Calu3 (cell line): ENCODE data around the gene TNFRSF6B. TPM values are rescaled to one million over a fixed set of nuclear protein-coding genes. Genes with fewer than 3 reads are reported as not detected.

ENCODE experiments used
- BruUV-seq: library from RNA; stranded (reverse); fragments of 400-500 nt; replicated peaks from 2 replicates; lab custom pipeline; 2021; lab: Mats Ljungman, UMichigan
- CTCF ChIA-PET: fragments of 300-600 bp; sonication (Branson Sonifier 250); formaldehyde crosslinking; loops from one replicate; lab custom pipeline; 2022; ENCODE audit warnings: antibody characterized with exemption; lab: Charles Lee
- DNase-seq: peaks from one replicate; pipeline ENCODE4 v3.0.0; 2022
- H3K27ac Mint-ChIP-seq: one replicate; pipeline ENCODE4 v1.8.0; 2022; ENCODE audit warnings: mixed read lengths; ENCODE audit not compliant: unreplicated experiment
- H3K27me3 Mint-ChIP-seq: one replicate; pipeline ENCODE4 v1.8.0; 2022; ENCODE audit warnings: mixed read lengths; ENCODE audit not compliant: unreplicated experiment
- H3K36me3 Mint-ChIP-seq: one replicate; pipeline ENCODE4 v1.8.0; 2022; ENCODE audit warnings: mild to moderate bottlenecking, moderate library complexity, mixed read lengths; ENCODE audit not compliant: insufficient read depth, unreplicated experiment
- H3K4me1 Mint-ChIP-seq: one replicate; pipeline ENCODE4 v1.8.0; 2022; ENCODE audit warnings: mild to moderate bottlenecking, low read depth, mixed read lengths; ENCODE audit not compliant: unreplicated experiment
- H3K4me3 Mint-ChIP-seq: one replicate; pipeline ENCODE4 v1.8.0; 2022; ENCODE audit warnings: mild to moderate bottlenecking, low read depth, moderate library complexity, mixed read lengths; ENCODE audit not compliant: unreplicated experiment
- H3K9me3 Mint-ChIP-seq: one replicate; pipeline ENCODE4 v1.8.0; 2022; ENCODE audit warnings: low read depth, mixed read lengths; ENCODE audit not compliant: unreplicated experiment
- intact Hi-C: fragments of 100-400 bp; cut with micrococcal nuclease; formaldehyde crosslinking; loops from one replicate; pipeline ENCODE4 v1.10.0; 2022; ENCODE audit not compliant: unreplicated experiment
- total RNA-seq: library from RNA; stranded (reverse); gene quantifications from 2 replicates; pipeline ENCODE4 v1.2.3, GENCODE V29; 2022
- TF ChIP-seq, protein P1 (sequence below): fragments of 200-600 bp; IDR thresholded peaks from one replicate; pipeline ENCODE4 v1.8.0; 2022; ENCODE audit warnings: antibody characterized with exemption; ENCODE audit not compliant: unreplicated experiment

Gene TNFRSF6B
- total RNA-seq, 1 experiment from 2014 or later, result not detected

DNA sequence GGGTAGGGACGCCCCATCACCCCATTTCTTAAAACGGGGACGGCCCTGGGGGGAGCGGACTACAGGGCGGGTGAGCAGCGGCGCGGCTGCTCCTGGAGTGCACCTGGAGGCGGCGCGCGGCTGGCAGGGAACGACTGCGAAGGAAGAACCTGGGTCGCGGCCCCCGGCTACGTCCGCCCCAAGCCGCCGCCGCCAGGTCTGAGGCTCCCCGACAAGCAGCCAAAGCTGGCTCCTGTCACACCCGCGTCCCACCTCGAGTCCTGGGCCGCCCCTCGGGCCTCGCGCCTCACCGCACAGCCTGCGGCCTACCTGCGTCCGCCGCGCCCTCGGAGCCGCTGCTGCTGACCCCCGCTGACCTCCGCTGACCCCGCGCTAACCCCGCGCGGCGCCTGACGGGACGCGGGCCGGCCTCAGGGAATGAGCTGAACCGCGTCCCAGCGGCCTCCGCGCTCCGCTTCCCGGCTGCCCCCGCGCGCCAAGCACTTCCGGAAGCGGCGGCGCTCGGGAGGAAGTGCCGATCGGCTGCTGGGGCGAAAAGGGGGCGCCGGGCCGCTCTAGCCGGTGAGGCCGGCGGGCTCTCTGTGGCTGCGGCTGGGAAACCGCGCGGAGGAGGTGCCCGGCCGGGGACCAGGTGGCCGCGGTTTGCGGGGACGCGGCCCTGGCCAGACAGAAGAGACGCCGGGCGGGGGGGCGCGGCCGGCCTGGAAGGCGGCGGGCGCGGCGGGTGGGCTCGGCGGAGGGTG, 11.3 kb downstream of the TNFRSF6B start, which contains the start of the genes ARFRP1 and ZGPAT:
Gene ARFRP1, minus strand, starts transcription at position 419 of the 743 bp plus-strand sequence. CDS start 885 bp downstream, outside the sequence.
Gene ZGPAT, plus strand, starts transcription at position 482 of the 743 bp plus-strand sequence. CDS start 542 bp downstream, outside the sequence.
- peak; percentile 96 for DNase-seq
- BruUV-seq, result no TSS peak
- intact Hi-C loops, result no loop called here
- H3K4me3 Mint-ChIP-seq, result peak within 1 kb of the TSS; percentile 97
- CTCF ChIA-PET, result interaction anchor here (0.6 to 3.1 kb wide), 14 partner anchors 9 to 413 kb away, joined by 3 to 18 read pairs (median 6); partner anchors contain the start of genes PRPF6, PTK6 and RTEL1
- TF ChIP-seq, protein P1, sequence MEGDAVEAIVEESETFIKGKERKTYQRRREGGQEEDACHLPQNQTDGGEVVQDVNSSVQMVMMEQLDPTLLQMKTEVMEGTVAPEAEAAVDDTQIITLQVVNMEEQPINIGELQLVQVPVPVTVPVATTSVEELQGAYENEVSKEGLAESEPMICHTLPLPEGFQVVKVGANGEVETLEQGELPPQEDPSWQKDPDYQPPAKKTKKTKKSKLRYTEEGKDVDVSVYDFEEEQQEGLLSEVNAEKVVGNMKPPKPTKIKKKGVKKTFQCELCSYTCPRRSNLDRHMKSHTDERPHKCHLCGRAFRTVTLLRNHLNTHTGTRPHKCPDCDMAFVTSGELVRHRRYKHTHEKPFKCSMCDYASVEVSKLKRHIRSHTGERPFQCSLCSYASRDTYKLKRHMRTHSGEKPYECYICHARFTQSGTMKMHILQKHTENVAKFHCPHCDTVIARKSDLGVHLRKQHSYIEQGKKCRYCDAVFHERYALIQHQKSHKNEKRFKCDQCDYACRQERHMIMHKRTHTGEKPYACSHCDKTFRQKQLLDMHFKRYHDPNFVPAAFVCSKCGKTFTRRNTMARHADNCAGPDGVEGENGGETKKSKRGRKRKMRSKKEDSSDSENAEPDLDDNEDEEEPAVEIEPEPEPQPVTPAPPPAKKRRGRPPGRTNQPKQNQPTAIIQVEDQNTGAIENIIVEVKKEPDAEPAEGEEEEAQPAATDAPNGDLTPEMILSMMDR, result no peak
- H3K27ac Mint-ChIP-seq, result peak within 1 kb of the TSS; percentile 85
- H3K4me1 Mint-ChIP-seq, result peaks cover 42% of the 10 kb centered on the region
- peaks cover 92% of the 10 kb centered on the region for H3K36me3 Mint-ChIP-seq
- H3K9me3 Mint-ChIP-seq, result peaks cover 7% of the 10 kb centered on the region
- H3K27me3 Mint-ChIP-seq, result no peaks in the 10 kb centered on the region

DNA sequence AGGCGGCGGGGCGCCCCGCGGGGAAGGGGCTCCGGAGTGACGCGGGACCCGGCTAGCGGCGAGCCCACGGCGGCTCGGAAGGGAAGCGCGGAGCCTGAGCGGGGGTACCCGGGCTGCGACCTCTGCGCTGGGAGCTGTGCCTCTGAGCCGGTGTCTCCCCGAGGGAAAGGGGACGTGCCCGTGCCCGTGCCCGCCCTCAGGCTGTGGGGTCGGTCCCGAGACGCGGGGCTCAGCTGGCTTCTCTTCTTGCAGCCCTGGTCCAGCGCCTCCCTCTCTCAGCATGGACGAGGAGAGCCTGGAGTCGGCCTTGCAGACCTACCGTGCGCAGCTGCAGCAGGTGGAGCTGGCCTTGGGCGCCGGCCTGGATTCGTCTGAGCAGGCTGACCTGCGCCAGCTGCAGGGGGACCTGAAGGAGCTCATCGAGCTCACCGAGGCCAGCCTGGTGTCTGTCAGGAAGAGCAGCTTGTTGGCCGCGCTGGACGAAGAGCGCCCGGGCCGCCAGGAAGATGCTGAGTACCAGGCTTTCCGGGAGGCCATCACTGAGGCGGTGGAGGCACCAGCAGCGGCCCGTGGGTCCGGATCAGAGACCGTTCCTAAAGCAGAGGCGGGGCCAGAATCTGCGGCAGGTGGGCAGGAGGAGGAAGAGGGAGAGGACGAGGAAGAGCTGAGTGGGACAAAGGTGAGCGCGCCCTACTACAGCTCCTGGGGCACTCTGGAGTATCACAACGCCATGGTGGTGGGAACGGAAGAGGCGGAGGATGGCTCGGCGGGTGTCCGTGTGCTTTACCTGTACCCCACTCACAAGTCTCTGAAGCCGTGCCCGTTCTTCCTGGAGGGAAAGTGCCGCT, 12.1 kb downstream of the TNFRSF6B start:
- Mint-ChIP-seq H3K9me3 (peaks cover 7% of the 10 kb centered on the region), H3K4me1 (peaks cover 42% of the 10 kb centered on the region), H3K36me3 (peaks cover 91% of the 10 kb centered on the region), H3K27me3 (no peaks in the 10 kb centered on the region), H3K27ac (peak overlapping the region; percentile 53), H3K4me3 (peak overlapping the region; percentile 97)
- TF ChIP-seq, protein P1, result no peak
- no TSS peak for BruUV-seq
- peak; percentile 44 for DNase-seq
- CTCF ChIA-PET, result interaction anchor here (0.6 to 3.1 kb wide), 14 partner anchors 10 to 412 kb away, joined by 3 to 18 read pairs (median 6); partner anchors contain the start of genes PRPF6, PTK6 and RTEL1
- intact Hi-C loops, result no loop called here

- Mint-ChIP-seq H3K27ac (peak overlapping the region; percentile 53), H3K4me1 (peaks cover 42% of the 10 kb centered on the region), H3K9me3 (peaks cover 7% of the 10 kb centered on the region), H3K36me3 (peaks cover 94% of the 10 kb centered on the region), H3K4me3 (peak overlapping the region; percentile 97), H3K27me3 (no peaks in the 10 kb centered on the region)
- TF ChIP-seq, protein P1, result no peak
- CTCF ChIA-PET, result no interaction called here
- BruUV-seq, result no TSS peak
- DNase-seq, result no peak
- intact Hi-C loops, result no loop called here
Observed at GRCh38 chr20:63709149-63709527, 12.7 kb downstream of the TNFRSF6B start.

DNA sequence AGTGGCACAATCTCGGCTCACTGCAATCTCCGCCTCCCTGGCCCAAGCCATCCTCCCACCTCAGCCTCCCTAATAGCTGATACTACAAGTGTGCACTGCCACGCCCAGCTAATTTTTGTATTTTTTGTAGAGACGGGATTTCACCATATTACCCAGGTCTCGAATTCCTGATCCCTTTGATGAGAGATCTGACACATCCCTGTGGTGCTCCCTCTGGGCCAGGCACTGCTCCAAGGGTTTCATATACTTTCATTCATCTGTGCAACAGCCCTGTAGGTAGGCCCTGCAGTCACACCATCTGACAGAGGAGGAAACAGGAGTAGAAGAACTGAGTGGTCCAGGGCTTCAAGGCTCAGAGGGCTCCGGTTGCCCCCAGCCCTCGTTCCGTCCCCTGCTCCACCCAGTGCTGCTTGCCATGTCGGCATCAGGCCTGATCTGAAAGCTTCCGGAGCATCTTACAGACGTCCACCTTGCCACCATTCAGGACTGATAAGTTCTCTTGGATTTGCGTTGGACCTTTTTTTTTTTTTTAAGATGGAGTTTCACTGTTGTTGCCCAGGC, 14.7 kb downstream of the TNFRSF6B start:
- BruUV-seq, result no TSS peak
- DNase-seq, result no peak
- Mint-ChIP-seq H3K4me1 (peaks cover 29% of the 10 kb centered on the region), H3K27ac (no peak overlapping the region), H3K4me3 (no peak overlapping the region), H3K9me3 (peaks cover 9% of the 10 kb centered on the region), H3K27me3 (no peaks in the 10 kb centered on the region), H3K36me3 (peaks cover 97% of the 10 kb centered on the region)
- TF ChIP-seq, protein P1, result no peak
- CTCF ChIA-PET, result interaction anchor here (0.9 kb wide), 1 partner anchor 30 kb away, joined by 3 read pairs; no protein-coding TSS in a partner anchor
- intact Hi-C loops, result loop anchor here (10.0 kb wide), 1 partner anchor 154 kb away; the partner anchor contains the start of genes ABHD16B and TPD52L2
